ENCODE data around the gene ELN.

ELN gene

GRCh38 chr7:74057216-74057925 lies 29.4 kb downstream of the ELN start:
- H3K27me3 ChIP-seq (ENCODE audit: control insufficient read depth in 5 of 5, insufficient read depth in 4 of 5, low read length in 5 of 5) = no peaks in the 10 kb centered on the region
- H3K9me3 ChIP-seq (ENCODE audit: control insufficient read depth in 5 of 5, low read length in 5 of 5) = no peaks in the 10 kb centered on the region
- H3K36me3 ChIP-seq (ENCODE audit: control insufficient read depth in 5 of 5, insufficient read depth in 5 of 5, low read length in 5 of 5) = peaks cover 0 to 63% (median 44%) of the 10 kb centered on the region in 5 donors
- H3K4me3 ChIP-seq (ENCODE audit: low read depth in 1 of 5, low read length in 5 of 5) = no peak overlapping the region
- H3K9ac ChIP-seq (ENCODE audit: low read length in 5 of 5) = no peak overlapping the region
- no peak overlapping the region for H3K27ac ChIP-seq (ENCODE audit: low read depth, low read length)
- peaks cover 0 to 16% (median 9%) of the 10 kb centered on the region in 5 donors for H3K4me1 ChIP-seq (ENCODE audit: control insufficient read depth in 5 of 5, insufficient read depth in 5 of 5, low read length in 5 of 5)

DNA sequence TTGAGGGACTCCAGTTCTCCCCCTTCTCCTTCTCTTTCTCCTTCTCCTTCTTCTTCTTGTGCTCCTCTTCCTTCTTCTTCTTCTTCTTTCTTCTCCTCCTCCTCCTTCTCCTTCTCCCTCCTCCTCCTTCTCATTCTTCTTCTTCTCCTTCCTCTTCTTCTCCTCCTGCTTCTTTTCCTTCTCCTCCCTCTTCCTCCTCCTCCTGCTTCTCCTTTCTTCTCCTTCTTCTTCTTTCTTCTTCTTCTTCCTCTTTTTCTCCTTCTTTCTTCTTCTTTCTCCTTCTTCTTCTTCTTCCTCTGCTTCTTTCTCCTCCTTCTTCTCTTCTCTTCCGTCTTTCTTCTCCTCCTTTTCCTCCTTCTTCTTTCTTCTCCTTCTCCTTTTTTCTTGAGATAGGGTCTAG lies 30.0 kb downstream of the ELN start:
- Histone ChIP-seq H3K27ac (ENCODE audit: low read depth, low read length) (no peak overlapping the region), H3K27me3 (ENCODE audit: control insufficient read depth in 5 of 5, insufficient read depth in 4 of 5, low read length in 5 of 5) (no peaks in the 10 kb centered on the region), H3K36me3 (ENCODE audit: control insufficient read depth in 5 of 5, insufficient read depth in 5 of 5, low read length in 5 of 5) (peaks cover 0 to 62% (median 40%) of the 10 kb centered on the region in 5 donors), H3K9me3 (ENCODE audit: control insufficient read depth in 5 of 5, low read length in 5 of 5) (no peaks in the 10 kb centered on the region), H3K9ac (ENCODE audit: low read length in 5 of 5) (no peak overlapping the region), H3K4me3 (ENCODE audit: low read depth in 1 of 5, low read length in 5 of 5) (no peak overlapping the region), H3K4me1 (ENCODE audit: control insufficient read depth in 5 of 5, insufficient read depth in 5 of 5, low read length in 5 of 5) (peaks cover 0 to 18% (median 10%) of the 10 kb centered on the region in 5 donors)

DNA sequence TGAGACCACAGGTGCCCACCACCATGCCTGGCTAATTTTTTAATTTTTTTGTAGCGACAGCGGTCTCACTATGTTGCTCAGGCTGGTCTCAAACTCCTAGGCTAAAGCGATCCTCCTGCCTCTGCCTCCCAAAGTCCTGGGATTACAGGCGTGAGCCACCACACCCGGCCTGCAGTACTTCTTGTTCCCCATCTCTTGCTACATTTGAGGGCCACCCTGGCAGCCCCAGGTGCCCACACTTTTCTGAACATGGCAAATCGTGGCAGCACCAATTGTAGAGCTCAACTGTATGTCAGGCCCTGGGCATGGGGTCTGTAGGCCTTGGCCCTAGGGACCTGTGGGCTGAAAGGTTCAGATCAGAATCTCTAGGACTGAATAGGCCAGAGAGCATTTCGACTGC lies 30.5 kb downstream of the ELN start:
- Histone ChIP-seq H3K4me3 (ENCODE audit: low read depth in 1 of 5, low read length in 5 of 5) (no peak overlapping the region), H3K27ac (ENCODE audit: low read depth, low read length) (no peak overlapping the region), H3K9ac (ENCODE audit: low read length in 5 of 5) (no peak overlapping the region), H3K36me3 (ENCODE audit: control insufficient read depth in 5 of 5, insufficient read depth in 5 of 5, low read length in 5 of 5) (peaks cover 0 to 62% (median 38%) of the 10 kb centered on the region in 5 donors), H3K4me1 (ENCODE audit: control insufficient read depth in 5 of 5, insufficient read depth in 5 of 5, low read length in 5 of 5) (peaks cover 0 to 18% (median 10%) of the 10 kb centered on the region in 5 donors), H3K9me3 (ENCODE audit: control insufficient read depth in 5 of 5, low read length in 5 of 5) (no peaks in the 10 kb centered on the region), H3K27me3 (ENCODE audit: control insufficient read depth in 5 of 5, insufficient read depth in 4 of 5, low read length in 5 of 5) (no peaks in the 10 kb centered on the region)

GRCh38 chr7:74059037-74059436 lies 31.1 kb downstream of the ELN start:
- H3K9me3 ChIP-seq (ENCODE audit: control insufficient read depth in 5 of 5, low read length in 5 of 5) = no peaks in the 10 kb centered on the region
- H3K27ac ChIP-seq (ENCODE audit: low read depth, low read length) = no peak overlapping the region
- peaks cover 0 to 60% (median 41%) of the 10 kb centered on the region in 5 donors for H3K36me3 ChIP-seq (ENCODE audit: control insufficient read depth in 5 of 5, insufficient read depth in 5 of 5, low read length in 5 of 5)
- H3K4me1 ChIP-seq (ENCODE audit: control insufficient read depth in 5 of 5, insufficient read depth in 5 of 5, low read length in 5 of 5) = peaks cover 0 to 18% (median 10%) of the 10 kb centered on the region in 5 donors
- H3K4me3 ChIP-seq (ENCODE audit: low read depth in 1 of 5, low read length in 5 of 5) = no peak overlapping the region
- H3K27me3 ChIP-seq (ENCODE audit: control insufficient read depth in 5 of 5, insufficient read depth in 4 of 5, low read length in 5 of 5) = no peaks in the 10 kb centered on the region
- H3K9ac ChIP-seq (ENCODE audit: low read length in 5 of 5) = peak overlapping the region in 1 of 5 donors; percentile 26

DNA sequence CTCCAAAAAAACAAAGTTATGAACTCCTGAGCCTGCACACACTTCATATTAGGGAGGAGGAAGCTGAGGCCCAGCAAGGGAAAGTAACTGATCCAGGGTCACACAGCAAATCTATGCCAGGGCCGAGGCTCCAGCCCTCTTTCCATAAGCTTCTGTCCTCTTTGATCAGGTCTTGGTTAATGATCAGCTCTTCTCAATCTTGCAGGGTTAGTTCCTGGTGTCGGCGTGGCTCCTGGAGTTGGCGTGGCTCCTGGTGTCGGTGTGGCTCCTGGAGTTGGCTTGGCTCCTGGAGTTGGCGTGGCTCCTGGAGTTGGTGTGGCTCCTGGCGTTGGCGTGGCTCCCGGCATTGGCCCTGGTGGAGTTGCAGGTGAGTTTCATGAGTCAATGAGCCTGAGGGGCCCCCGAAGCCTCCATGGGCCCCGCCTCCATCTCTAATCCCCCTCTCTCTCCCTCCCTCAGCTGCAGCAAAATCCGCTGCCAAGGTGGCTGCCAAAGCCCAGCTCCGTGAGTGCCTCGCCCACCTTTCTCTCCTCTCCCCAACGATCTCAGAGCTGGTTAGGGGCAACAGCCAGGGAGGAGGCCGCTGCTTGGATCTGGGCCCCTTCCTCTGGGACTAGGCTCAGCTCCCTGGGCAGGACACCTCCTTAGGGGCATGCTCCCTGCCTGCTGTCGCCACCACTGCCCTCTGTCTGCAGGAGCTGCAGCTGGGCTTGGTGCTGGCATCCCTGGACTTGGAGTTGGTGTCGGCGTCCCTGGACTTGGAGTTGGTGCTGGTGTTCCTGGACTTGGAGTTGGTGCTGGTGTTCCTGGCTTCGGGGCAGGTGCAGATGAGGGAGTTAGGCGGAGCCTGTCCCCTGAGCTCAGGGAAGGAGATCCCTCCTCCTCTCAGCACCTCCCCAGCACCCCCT lies 32.0 kb downstream of the ELN start:
- H3K4me3 ChIP-seq (ENCODE audit: low read depth in 1 of 5, low read length in 5 of 5) = no peak overlapping the region
- no peak overlapping the region for H3K27ac ChIP-seq (ENCODE audit: low read depth, low read length)
- H3K4me1 ChIP-seq (ENCODE audit: control insufficient read depth in 5 of 5, insufficient read depth in 5 of 5, low read length in 5 of 5) = peaks cover 0 to 18% (median 10%) of the 10 kb centered on the region in 5 donors
- H3K36me3 ChIP-seq (ENCODE audit: control insufficient read depth in 5 of 5, insufficient read depth in 5 of 5, low read length in 5 of 5) = peaks cover 0 to 59% (median 34%) of the 10 kb centered on the region in 5 donors
- H3K9me3 ChIP-seq (ENCODE audit: control insufficient read depth in 5 of 5, low read length in 5 of 5) = no peaks in the 10 kb centered on the region
- H3K9ac ChIP-seq (ENCODE audit: low read length in 5 of 5) = no peak overlapping the region
- no peaks in the 10 kb centered on the region for H3K27me3 ChIP-seq (ENCODE audit: control insufficient read depth in 5 of 5, insufficient read depth in 4 of 5, low read length in 5 of 5)

DNA sequence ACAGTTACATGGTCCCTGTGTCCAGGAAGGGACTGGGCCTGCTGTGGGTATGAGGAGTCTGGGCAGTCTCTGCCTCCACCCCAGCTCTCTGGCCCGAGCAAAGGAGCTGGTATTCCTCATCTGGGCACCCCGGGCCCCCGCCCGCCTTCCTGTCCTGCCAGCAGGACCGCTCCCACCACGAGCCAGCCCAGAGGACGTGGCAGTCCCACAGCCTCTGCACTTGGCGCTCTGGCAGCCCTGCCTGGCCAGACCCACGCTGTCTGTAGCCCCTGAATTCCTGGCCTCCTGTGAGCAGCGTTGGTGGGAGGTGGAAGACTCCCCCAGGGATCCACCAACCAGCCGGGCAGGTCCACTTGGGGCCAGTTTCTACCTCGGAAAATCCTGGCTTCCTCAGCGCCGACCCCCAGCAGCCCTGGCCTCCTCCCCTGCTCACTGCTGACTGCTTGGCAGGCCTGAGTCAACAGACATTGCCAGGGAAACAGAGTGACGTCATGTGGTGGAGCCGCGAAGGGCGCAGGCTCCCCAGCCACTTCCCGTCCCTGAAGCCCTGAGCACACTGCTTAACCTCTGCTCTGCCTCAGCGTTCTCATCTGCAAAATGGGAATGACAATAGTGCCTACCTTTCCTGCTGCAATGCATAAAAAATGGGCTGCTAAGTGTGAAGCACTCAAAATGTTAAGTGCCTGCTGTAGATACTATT lies 34.0 kb downstream of the ELN start:
- peak overlapping the region in 4 of 5 donors; percentile 30 to 40 (median 36) for H3K4me3 ChIP-seq (ENCODE audit: low read depth in 1 of 5, low read length in 5 of 5)
- H3K9ac ChIP-seq (ENCODE audit: low read length in 5 of 5) = peak overlapping the region; percentile 3 to 78 (median 63)
- H3K36me3 ChIP-seq (ENCODE audit: control insufficient read depth in 5 of 5, insufficient read depth in 5 of 5, low read length in 5 of 5) = peaks cover 0 to 59% (median 30%) of the 10 kb centered on the region in 5 donors
- H3K9me3 ChIP-seq (ENCODE audit: control insufficient read depth in 5 of 5, low read length in 5 of 5) = no peaks in the 10 kb centered on the region
- no peaks in the 10 kb centered on the region for H3K27me3 ChIP-seq (ENCODE audit: control insufficient read depth in 5 of 5, insufficient read depth in 4 of 5, low read length in 5 of 5)
- peaks cover 0 to 18% (median 10%) of the 10 kb centered on the region in 5 donors for H3K4me1 ChIP-seq (ENCODE audit: control insufficient read depth in 5 of 5, insufficient read depth in 5 of 5, low read length in 5 of 5)
- H3K27ac ChIP-seq (ENCODE audit: low read depth, low read length) = peak overlapping the region; percentile 80

- Histone ChIP-seq H3K27me3 (ENCODE audit: control insufficient read depth in 5 of 5, insufficient read depth in 4 of 5, low read length in 5 of 5) (no peaks in the 10 kb centered on the region), H3K4me1 (ENCODE audit: control insufficient read depth in 5 of 5, insufficient read depth in 5 of 5, low read length in 5 of 5) (peaks cover 0 to 18% (median 10%) of the 10 kb centered on the region in 5 donors), H3K36me3 (ENCODE audit: control insufficient read depth in 5 of 5, insufficient read depth in 5 of 5, low read length in 5 of 5) (peaks cover 0 to 50% (median 26%) of the 10 kb centered on the region in 5 donors), H3K4me3 (ENCODE audit: low read depth in 1 of 5, low read length in 5 of 5) (no peak overlapping the region), H3K27ac (ENCODE audit: low read depth, low read length) (no peak overlapping the region), H3K9ac (ENCODE audit: low read length in 5 of 5) (no peak overlapping the region), H3K9me3 (ENCODE audit: control insufficient read depth in 5 of 5, low read length in 5 of 5) (no peaks in the 10 kb centered on the region)
Measured at GRCh38 chr7:74063223-74063641, 35.3 kb downstream of the ELN start.

- no peaks in the 10 kb centered on the region for H3K27me3 ChIP-seq (ENCODE audit: control insufficient read depth in 5 of 5, insufficient read depth in 4 of 5, low read length in 5 of 5)
- H3K4me3 ChIP-seq (ENCODE audit: low read depth in 1 of 5, low read length in 5 of 5) = no peak overlapping the region
- H3K27ac ChIP-seq (ENCODE audit: low read depth, low read length) = no peak overlapping the region
- H3K4me1 ChIP-seq (ENCODE audit: control insufficient read depth in 5 of 5, insufficient read depth in 5 of 5, low read length in 5 of 5) = peaks cover 0 to 18% (median 10%) of the 10 kb centered on the region in 5 donors
- no peaks in the 10 kb centered on the region for H3K9me3 ChIP-seq (ENCODE audit: control insufficient read depth in 5 of 5, low read length in 5 of 5)
- no peak overlapping the region for H3K9ac ChIP-seq (ENCODE audit: low read length in 5 of 5)
- peaks cover 0 to 46% (median 26%) of the 10 kb centered on the region in 5 donors for H3K36me3 ChIP-seq (ENCODE audit: control insufficient read depth in 5 of 5, insufficient read depth in 5 of 5, low read length in 5 of 5)
Measured at GRCh38 chr7:74063646-74064045, 35.7 kb downstream of the ELN start.

DNA sequence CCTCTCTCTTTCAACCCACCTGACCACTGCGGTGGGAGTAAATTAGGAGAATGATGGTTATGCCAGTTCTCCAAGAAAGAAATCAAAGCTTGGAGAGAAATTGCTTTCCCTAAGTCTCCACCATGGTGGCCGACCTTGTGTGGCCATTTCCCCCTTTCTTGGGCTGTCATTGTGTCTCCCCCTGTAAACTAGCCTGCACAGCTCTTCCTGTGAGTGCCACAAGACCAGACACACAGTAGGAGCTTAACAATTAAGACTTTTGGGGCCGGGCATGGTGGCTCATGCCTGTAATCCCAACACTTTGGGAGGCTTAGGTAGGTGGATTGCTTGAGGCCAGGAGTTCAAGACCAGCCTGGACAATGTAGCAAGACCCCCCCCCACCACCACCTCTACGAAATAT lies 36.7 kb downstream of the ELN start:
- no peaks in the 10 kb centered on the region for H3K27me3 ChIP-seq (ENCODE audit: control insufficient read depth in 5 of 5, insufficient read depth in 4 of 5, low read length in 5 of 5)
- H3K36me3 ChIP-seq (ENCODE audit: control insufficient read depth in 5 of 5, insufficient read depth in 5 of 5, low read length in 5 of 5) = peaks cover 0 to 43% (median 24%) of the 10 kb centered on the region in 5 donors
- H3K9me3 ChIP-seq (ENCODE audit: control insufficient read depth in 5 of 5, low read length in 5 of 5) = no peaks in the 10 kb centered on the region
- peaks cover 0 to 18% (median 10%) of the 10 kb centered on the region in 5 donors for H3K4me1 ChIP-seq (ENCODE audit: control insufficient read depth in 5 of 5, insufficient read depth in 5 of 5, low read length in 5 of 5)
- H3K4me3 ChIP-seq (ENCODE audit: low read depth in 1 of 5, low read length in 5 of 5) = no peak overlapping the region
- H3K9ac ChIP-seq (ENCODE audit: low read length in 5 of 5) = no peak overlapping the region
- no peak overlapping the region for H3K27ac ChIP-seq (ENCODE audit: low read depth, low read length)
